Ovary (tissue), 3 donors: ENCODE results near the gene ISYNA1.

ENCODE experiments used
- EP300 ChIP-seq: sonication (generic); formaldehyde crosslinking; IDR thresholded peaks from one replicate; pipeline ENCODE4 v1.6.1; 2017; ENCODE audit warnings: antibody characterized with exemption
- POLR2A ChIP-seq: fragments of 450-650 bp; IDR thresholded peaks from one replicate; pipeline ENCODE4 v1.6.1; 2017; ENCODE audit warnings: antibody characterized with exemption, mild to moderate bottlenecking, moderate library complexity
- TF ChIP-seq, protein P1 (sequence below), 3 donors: fragments of 450-650 bp in 2 of 3; fragments of 200-600 bp in 1 of 3; IDR thresholded peaks; one replicate each; pipeline versions ENCODE4 v1.5.1 to v1.8.0; 2016 to 2022; ENCODE audit warnings: antibody characterized with exemption in 3 of 3, mild to moderate bottlenecking in 1 of 3
- donor health status: DM: no; HTN: no; CAD: no.

DNA sequence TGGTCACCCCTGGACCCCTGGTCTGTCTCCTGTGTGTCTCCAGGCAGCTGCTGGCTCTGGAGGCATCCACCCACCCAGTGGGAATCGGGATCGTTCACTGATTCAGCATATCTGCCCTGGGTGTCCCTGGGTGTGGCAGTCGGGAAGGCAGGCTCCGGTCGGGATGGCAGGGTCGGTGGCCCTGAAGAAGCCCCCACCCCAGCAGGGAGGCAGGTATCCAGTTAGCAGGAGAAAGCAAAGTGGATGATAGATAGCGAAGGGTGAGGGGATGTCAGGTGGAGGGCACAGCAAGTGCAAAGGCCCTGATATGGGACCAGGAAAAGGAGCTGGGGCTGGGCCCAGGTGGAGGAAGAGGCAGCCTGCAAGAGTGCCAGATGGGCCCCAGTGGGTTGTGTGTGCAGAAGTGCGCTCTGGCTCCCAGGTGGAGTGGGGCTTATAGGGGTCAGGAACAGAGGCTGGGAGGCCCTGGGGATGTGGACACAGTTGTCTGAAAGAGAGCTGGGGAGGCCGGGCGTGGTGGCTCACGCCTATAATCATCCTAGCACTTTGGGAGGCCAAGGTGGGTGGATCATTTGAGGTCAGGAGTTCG, 16.5 kb downstream of the ISYNA1 start:
- TF ChIP-seq, protein P1, sequence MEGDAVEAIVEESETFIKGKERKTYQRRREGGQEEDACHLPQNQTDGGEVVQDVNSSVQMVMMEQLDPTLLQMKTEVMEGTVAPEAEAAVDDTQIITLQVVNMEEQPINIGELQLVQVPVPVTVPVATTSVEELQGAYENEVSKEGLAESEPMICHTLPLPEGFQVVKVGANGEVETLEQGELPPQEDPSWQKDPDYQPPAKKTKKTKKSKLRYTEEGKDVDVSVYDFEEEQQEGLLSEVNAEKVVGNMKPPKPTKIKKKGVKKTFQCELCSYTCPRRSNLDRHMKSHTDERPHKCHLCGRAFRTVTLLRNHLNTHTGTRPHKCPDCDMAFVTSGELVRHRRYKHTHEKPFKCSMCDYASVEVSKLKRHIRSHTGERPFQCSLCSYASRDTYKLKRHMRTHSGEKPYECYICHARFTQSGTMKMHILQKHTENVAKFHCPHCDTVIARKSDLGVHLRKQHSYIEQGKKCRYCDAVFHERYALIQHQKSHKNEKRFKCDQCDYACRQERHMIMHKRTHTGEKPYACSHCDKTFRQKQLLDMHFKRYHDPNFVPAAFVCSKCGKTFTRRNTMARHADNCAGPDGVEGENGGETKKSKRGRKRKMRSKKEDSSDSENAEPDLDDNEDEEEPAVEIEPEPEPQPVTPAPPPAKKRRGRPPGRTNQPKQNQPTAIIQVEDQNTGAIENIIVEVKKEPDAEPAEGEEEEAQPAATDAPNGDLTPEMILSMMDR (IDR thresholded peaks at IDR 0.05) = no peak
- TF ChIP-seq POLR2A = no peak
- no peak for TF ChIP-seq EP300
